ENCODE data around the gene PNKP.
A peak's percentile ranks its signal among the peaks of the same experiment; 100 is the strongest.

Gene PNKP

DNA sequence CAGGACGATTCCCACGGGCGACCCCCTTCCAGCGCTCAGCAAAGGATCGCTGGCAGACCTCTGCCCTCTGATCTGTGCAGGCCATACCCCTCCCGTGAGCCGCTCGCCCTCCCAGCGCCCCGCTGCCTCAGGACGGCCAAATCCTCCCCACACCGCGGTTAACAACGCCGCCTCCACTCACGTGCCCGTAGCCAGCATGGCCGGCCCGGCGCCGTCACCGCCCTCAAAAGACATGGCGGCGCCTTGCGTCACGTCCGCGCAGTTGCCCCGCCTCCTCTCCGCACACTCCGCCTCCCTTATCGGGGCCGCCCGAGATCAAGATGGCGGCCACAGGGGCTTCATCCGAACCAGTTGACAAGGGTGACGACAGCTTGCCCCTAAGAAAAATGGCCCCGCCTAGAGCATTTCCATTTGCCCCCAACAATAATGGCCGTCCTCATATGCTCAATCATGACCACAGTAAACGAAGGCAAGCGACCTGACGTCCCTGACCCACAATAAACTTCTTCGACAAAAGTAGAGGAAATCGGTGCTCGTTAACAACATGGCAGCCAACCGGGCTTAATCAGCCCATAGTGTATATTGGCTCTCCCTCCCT lies 9.1 kb upstream of the PNKP start:
- Histone ChIP-seq H3K27me3 (ENCODE audit: control insufficient read depth in 2 of 2, insufficient read depth in 2 of 2, low read length in 2 of 2) (no peaks in the 10 kb centered on the region), H3K36me3 (ENCODE audit: control insufficient read depth in 2 of 2, insufficient read depth in 2 of 2, low read length in 2 of 2) (peaks cover 24 to 25% of the 10 kb centered on the region in 2 donors), H3K4me1 (ENCODE audit: control insufficient read depth in 2 of 2, insufficient read depth in 2 of 2, low read length in 2 of 2) (peaks cover 16 to 18% of the 10 kb centered on the region in 2 donors), H3K9ac (ENCODE audit: low read depth in 1 of 2, low read length in 2 of 2) (peak overlapping the region; percentile 99 to 100), H3K27ac (ENCODE audit: low read depth in 2 of 2, low read length in 2 of 2) (peak overlapping the region; percentile 98 to 99), H3K4me3 (ENCODE audit: low read length in 2 of 2) (peak overlapping the region; percentile 99), H3K9me3 (ENCODE audit: control insufficient read depth in 2 of 2, low read length in 2 of 2) (no peaks in the 10 kb centered on the region)

DNA sequence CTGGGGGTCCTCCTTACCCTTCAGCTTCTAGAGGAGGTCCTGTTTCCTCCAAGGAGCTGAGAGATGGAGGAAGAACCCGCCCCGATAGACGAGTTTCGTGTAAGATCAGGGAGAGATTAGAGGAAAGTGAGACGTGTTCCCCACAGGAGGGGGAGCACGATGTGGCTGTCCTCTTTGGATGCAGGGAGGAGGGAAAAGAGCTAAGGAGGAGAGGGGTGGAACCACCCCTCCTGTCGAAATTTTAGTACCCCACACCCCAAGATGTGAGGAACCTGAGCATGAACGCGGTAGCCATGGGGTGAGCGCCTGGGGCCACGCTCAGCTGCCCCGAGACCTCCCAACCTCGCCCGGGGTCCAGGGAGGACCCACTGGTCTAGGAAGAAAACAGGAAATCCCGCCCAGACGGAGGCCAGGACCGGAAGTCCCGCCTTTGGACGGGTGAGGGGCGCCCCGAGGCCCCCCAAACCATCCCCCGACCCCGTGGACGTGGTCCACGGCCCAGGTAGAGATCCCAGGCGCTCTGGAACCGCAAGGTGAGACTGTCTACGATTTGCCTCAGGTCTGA lies 8.6 kb upstream of the PNKP start:
- H3K27ac ChIP-seq (ENCODE audit: low read depth in 2 of 2, low read length in 2 of 2): peak overlapping the region; percentile 98 to 99
- H3K4me1 ChIP-seq (ENCODE audit: control insufficient read depth in 2 of 2, insufficient read depth in 2 of 2, low read length in 2 of 2): peaks cover 18% of the 10 kb centered on the region in 2 donors
- peak overlapping the region; percentile 99 to 100 for H3K9ac ChIP-seq (ENCODE audit: low read depth in 1 of 2, low read length in 2 of 2)
- peak overlapping the region; percentile 99 for H3K4me3 ChIP-seq (ENCODE audit: low read length in 2 of 2)
- peaks cover 19 to 22% of the 10 kb centered on the region in 2 donors for H3K36me3 ChIP-seq (ENCODE audit: control insufficient read depth in 2 of 2, insufficient read depth in 2 of 2, low read length in 2 of 2)
- no peaks in the 10 kb centered on the region for H3K27me3 ChIP-seq (ENCODE audit: control insufficient read depth in 2 of 2, insufficient read depth in 2 of 2, low read length in 2 of 2)
- no peaks in the 10 kb centered on the region for H3K9me3 ChIP-seq (ENCODE audit: control insufficient read depth in 2 of 2, low read length in 2 of 2)

- Histone ChIP-seq H3K4me1 (ENCODE audit: control insufficient read depth in 2 of 2, insufficient read depth in 2 of 2, low read length in 2 of 2) (peaks cover 25 to 26% of the 10 kb centered on the region in 2 donors), H3K9me3 (ENCODE audit: control insufficient read depth in 2 of 2, low read length in 2 of 2) (no peaks in the 10 kb centered on the region), H3K4me3 (ENCODE audit: low read length in 2 of 2) (peak overlapping the region; percentile 99), H3K27me3 (ENCODE audit: control insufficient read depth in 2 of 2, insufficient read depth in 2 of 2, low read length in 2 of 2) (no peaks in the 10 kb centered on the region), H3K9ac (ENCODE audit: low read depth in 1 of 2, low read length in 2 of 2) (peak overlapping the region; percentile 99 to 100), H3K36me3 (ENCODE audit: control insufficient read depth in 2 of 2, insufficient read depth in 2 of 2, low read length in 2 of 2) (peaks cover 12 to 14% of the 10 kb centered on the region in 2 donors), H3K27ac (ENCODE audit: low read depth in 2 of 2, low read length in 2 of 2) (peak overlapping the region in 1 of 2 donors; percentile 98)
Measured at GRCh38 chr19:49875177-49875576, 7.8 kb upstream of the PNKP start.

- peaks cover 10 to 12% of the 10 kb centered on the region in 2 donors for H3K36me3 ChIP-seq (ENCODE audit: control insufficient read depth in 2 of 2, insufficient read depth in 2 of 2, low read length in 2 of 2)
- peaks cover 28 to 29% of the 10 kb centered on the region in 2 donors for H3K4me1 ChIP-seq (ENCODE audit: control insufficient read depth in 2 of 2, insufficient read depth in 2 of 2, low read length in 2 of 2)
- H3K4me3 ChIP-seq (ENCODE audit: low read length in 2 of 2): no peak overlapping the region
- no peaks in the 10 kb centered on the region for H3K27me3 ChIP-seq (ENCODE audit: control insufficient read depth in 2 of 2, insufficient read depth in 2 of 2, low read length in 2 of 2)
- no peaks in the 10 kb centered on the region for H3K9me3 ChIP-seq (ENCODE audit: control insufficient read depth in 2 of 2, low read length in 2 of 2)
- peak overlapping the region in 1 of 2 donors; percentile 14 for H3K9ac ChIP-seq (ENCODE audit: low read depth in 1 of 2, low read length in 2 of 2)
- H3K27ac ChIP-seq (ENCODE audit: low read depth in 2 of 2, low read length in 2 of 2): no peak overlapping the region
Measured at GRCh38 chr19:49874503-49875157, 7.3 kb upstream of the PNKP start.

GRCh38 chr19:49873834-49874233 lies 6.5 kb upstream of the PNKP start:
- Histone ChIP-seq H3K27me3 (ENCODE audit: control insufficient read depth in 2 of 2, insufficient read depth in 2 of 2, low read length in 2 of 2) (no peaks in the 10 kb centered on the region), H3K4me3 (ENCODE audit: low read length in 2 of 2) (no peak overlapping the region), H3K4me1 (ENCODE audit: control insufficient read depth in 2 of 2, insufficient read depth in 2 of 2, low read length in 2 of 2) (peaks cover 26 to 33% of the 10 kb centered on the region in 2 donors), H3K27ac (ENCODE audit: low read depth in 2 of 2, low read length in 2 of 2) (no peak overlapping the region), H3K9ac (ENCODE audit: low read depth in 1 of 2, low read length in 2 of 2) (no peak overlapping the region), H3K9me3 (ENCODE audit: control insufficient read depth in 2 of 2, low read length in 2 of 2) (no peaks in the 10 kb centered on the region), H3K36me3 (ENCODE audit: control insufficient read depth in 2 of 2, insufficient read depth in 2 of 2, low read length in 2 of 2) (peaks cover 3 to 5% of the 10 kb centered on the region in 2 donors)

- Histone ChIP-seq H3K4me1 (ENCODE audit: control insufficient read depth in 2 of 2, insufficient read depth in 2 of 2, low read length in 2 of 2) (peaks cover 19 to 28% of the 10 kb centered on the region in 2 donors), H3K9ac (ENCODE audit: low read depth in 1 of 2, low read length in 2 of 2) (no peak overlapping the region), H3K36me3 (ENCODE audit: control insufficient read depth in 2 of 2, insufficient read depth in 2 of 2, low read length in 2 of 2) (peaks cover 2 to 3% of the 10 kb centered on the region in 2 donors), H3K27ac (ENCODE audit: low read depth in 2 of 2, low read length in 2 of 2) (no peak overlapping the region), H3K9me3 (ENCODE audit: control insufficient read depth in 2 of 2, low read length in 2 of 2) (no peaks in the 10 kb centered on the region), H3K4me3 (ENCODE audit: low read length in 2 of 2) (no peak overlapping the region), H3K27me3 (ENCODE audit: control insufficient read depth in 2 of 2, insufficient read depth in 2 of 2, low read length in 2 of 2) (no peaks in the 10 kb centered on the region)
Measured at GRCh38 chr19:49873129-49873521, 5.7 kb upstream of the PNKP start.

GRCh38 chr19:49872245-49873128 lies 5.1 kb upstream of the PNKP start:
- H3K36me3 ChIP-seq (ENCODE audit: control insufficient read depth in 2 of 2, insufficient read depth in 2 of 2, low read length in 2 of 2): peaks cover 2 to 3% of the 10 kb centered on the region in 2 donors

DNA sequence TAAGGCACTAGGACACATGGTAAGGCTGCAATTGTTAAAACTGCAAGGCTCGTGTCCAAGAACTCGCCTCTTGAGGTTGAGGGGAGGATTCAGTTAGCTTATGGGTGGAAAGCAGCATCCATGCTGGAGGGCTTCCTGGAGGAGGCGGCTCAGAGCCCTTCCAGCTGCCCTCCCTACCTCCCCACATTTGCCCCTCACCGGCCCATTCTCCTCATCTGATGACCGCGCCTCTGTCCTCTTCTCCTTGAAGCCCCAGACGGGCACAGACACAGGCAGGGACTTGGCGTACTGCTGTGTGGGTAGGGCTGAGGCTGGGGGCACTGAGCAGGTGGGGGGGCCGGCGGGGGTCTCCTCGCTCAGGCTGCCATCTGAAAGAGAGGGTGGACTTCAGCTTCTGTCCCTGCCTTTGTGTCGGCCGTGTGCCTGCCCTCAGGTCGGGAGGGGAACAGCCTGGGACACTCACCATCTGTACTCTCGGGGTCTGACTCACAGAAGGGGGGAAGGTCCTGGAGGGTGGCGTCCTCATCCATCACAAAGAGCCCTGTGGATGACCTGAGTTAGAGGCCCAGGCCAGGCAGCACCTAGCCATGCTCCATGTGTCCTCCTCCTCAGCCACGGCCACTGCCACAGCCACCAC lies 4.1 kb upstream of the PNKP start:
- Histone ChIP-seq H3K9me3 (ENCODE audit: control insufficient read depth in 2 of 2, low read length in 2 of 2) (no peaks in the 10 kb centered on the region), H3K36me3 (ENCODE audit: control insufficient read depth in 2 of 2, insufficient read depth in 2 of 2, low read length in 2 of 2) (peaks cover 2 to 3% of the 10 kb centered on the region in 2 donors), H3K27ac (ENCODE audit: low read depth in 2 of 2, low read length in 2 of 2) (no peak overlapping the region), H3K4me3 (ENCODE audit: low read length in 2 of 2) (no peak overlapping the region), H3K27me3 (ENCODE audit: control insufficient read depth in 2 of 2, insufficient read depth in 2 of 2, low read length in 2 of 2) (no peaks in the 10 kb centered on the region), H3K9ac (ENCODE audit: low read depth in 1 of 2, low read length in 2 of 2) (no peak overlapping the region), H3K4me1 (ENCODE audit: control insufficient read depth in 2 of 2, insufficient read depth in 2 of 2, low read length in 2 of 2) (peaks cover 24 to 29% of the 10 kb centered on the region in 2 donors)

More at GRCh38 chr19:49872245-49873128, 5.1 kb upstream of the PNKP start:
- no peak overlapping the region for H3K27ac ChIP-seq (ENCODE audit: low read depth in 2 of 2, low read length in 2 of 2)
- no peaks in the 10 kb centered on the region for H3K9me3 ChIP-seq (ENCODE audit: control insufficient read depth in 2 of 2, low read length in 2 of 2)
- no peaks in the 10 kb centered on the region for H3K27me3 ChIP-seq (ENCODE audit: control insufficient read depth in 2 of 2, insufficient read depth in 2 of 2, low read length in 2 of 2)
- no peak overlapping the region for H3K4me3 ChIP-seq (ENCODE audit: low read length in 2 of 2)
- peaks cover 20 to 25% of the 10 kb centered on the region in 2 donors for H3K4me1 ChIP-seq (ENCODE audit: control insufficient read depth in 2 of 2, insufficient read depth in 2 of 2, low read length in 2 of 2)
- H3K9ac ChIP-seq (ENCODE audit: low read depth in 1 of 2, low read length in 2 of 2): no peak overlapping the region

DNA sequence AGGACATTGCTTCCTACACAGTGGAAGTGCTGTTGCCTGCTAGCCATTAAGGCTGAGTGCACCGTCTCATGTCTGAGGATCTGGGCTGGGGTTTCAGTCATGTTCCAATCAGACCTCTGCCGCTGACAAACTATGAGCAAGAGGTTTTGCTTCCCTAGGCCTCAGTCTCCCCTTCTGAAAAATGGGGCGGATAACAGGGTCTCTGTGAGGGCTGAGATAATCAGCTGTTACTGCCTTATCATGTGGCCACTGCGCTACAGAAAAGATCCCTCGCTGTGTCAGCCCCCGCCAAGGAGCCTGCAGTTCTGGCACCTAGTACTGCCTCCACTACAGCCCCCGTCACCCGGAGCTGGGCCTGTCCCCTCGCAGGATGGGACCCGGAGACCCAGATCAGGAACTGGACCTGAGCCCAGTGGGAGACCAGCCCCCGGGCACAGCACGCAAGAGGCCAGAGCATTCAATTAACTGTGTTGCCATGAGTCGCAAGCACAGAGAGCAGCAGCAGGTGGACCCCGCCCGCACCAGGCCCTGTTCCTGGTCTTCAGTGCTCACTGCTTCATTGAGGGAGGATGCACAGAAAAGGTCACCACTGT lies 3.0 kb upstream of the PNKP start:
- peaks cover 2 to 3% of the 10 kb centered on the region in 2 donors for H3K36me3 ChIP-seq (ENCODE audit: control insufficient read depth in 2 of 2, insufficient read depth in 2 of 2, low read length in 2 of 2)
- H3K27me3 ChIP-seq (ENCODE audit: control insufficient read depth in 2 of 2, insufficient read depth in 2 of 2, low read length in 2 of 2): no peaks in the 10 kb centered on the region
- H3K27ac ChIP-seq (ENCODE audit: low read depth in 2 of 2, low read length in 2 of 2): peak overlapping the region; percentile 92 to 94
- H3K4me1 ChIP-seq (ENCODE audit: control insufficient read depth in 2 of 2, insufficient read depth in 2 of 2, low read length in 2 of 2): peaks cover 23 to 31% of the 10 kb centered on the region in 2 donors
- H3K4me3 ChIP-seq (ENCODE audit: low read length in 2 of 2): peak overlapping the region; percentile 64 to 80
- H3K9ac ChIP-seq (ENCODE audit: low read depth in 1 of 2, low read length in 2 of 2): peak overlapping the region; percentile 62 to 74
- H3K9me3 ChIP-seq (ENCODE audit: control insufficient read depth in 2 of 2, low read length in 2 of 2): no peaks in the 10 kb centered on the region

Data from mucosa of rectum (tissue), 2 donors.